ENCODE data around the gene PRAME. TPM values are rescaled to one million over a fixed set of nuclear protein-coding genes. Genes with fewer than 3 reads are reported as not detected.
A peak's percentile ranks its signal among the peaks of the same experiment; 100 is the strongest.

The PRAME gene
- total RNA-seq, 1 experiment from 2014 or later = 53.8 TPM

- no peak for DNase-seq (ENCODE audit: low spot score)
These were observed 21.0 kb upstream of the PRAME start for GRCh38 chr22:22579869-22580604.

- DNase-seq (ENCODE audit: low spot score) = peak; percentile 27
These were observed 19.8 kb upstream of the PRAME start for GRCh38 chr22:22578702-22579424.

- DNase-seq (ENCODE audit: low spot score) = no peak
These were observed 17.9 kb upstream of the PRAME start for GRCh38 chr22:22576989-22577427.

GRCh38 chr22:22576244-22576988 is 17.4 kb upstream of the PRAME start:
- DNase-seq (ENCODE audit: low spot score) = peak; percentile 22

- DNase-seq (ENCODE audit: low spot score) = no peak
These were observed 15.3 kb upstream of the PRAME start for GRCh38 chr22:22574361-22574760.

- no peak for DNase-seq (ENCODE audit: low spot score)
These were observed 14.2 kb upstream of the PRAME start for GRCh38 chr22:22573047-22573889.

GRCh38 chr22:22571862-22572261 is 12.8 kb upstream of the PRAME start:
- no peak for DNase-seq (ENCODE audit: low spot score)

GRCh38 chr22:22571429-22571828 is 12.4 kb upstream of the PRAME start:
- DNase-seq (ENCODE audit: low spot score) = no peak

GRCh38 chr22:22569218-22569617 is 10.2 kb upstream of the PRAME start:
- DNase-seq (ENCODE audit: low spot score) = no peak

- no peak for DNase-seq (ENCODE audit: low spot score)
These were observed 6.9 kb upstream of the PRAME start for GRCh38 chr22:22565981-22566380.

- no peak for DNase-seq (ENCODE audit: low spot score)
These were observed 744 bp downstream of the PRAME start for GRCh38 chr22:22558071-22558971.

- no peak for DNase-seq (ENCODE audit: low spot score)
These were observed 1.8 kb downstream of the PRAME start for GRCh38 chr22:22556995-22557925.

- DNase-seq (ENCODE audit: low spot score) = no peak
These were observed 2.5 kb downstream of the PRAME start for GRCh38 chr22:22556578-22556977.

- DNase-seq (ENCODE audit: low spot score) = no peak
These were observed 3.5 kb downstream of the PRAME start for GRCh38 chr22:22555596-22555995.

GRCh38 chr22:22554587-22555284 is 4.3 kb downstream of the PRAME start:
- no peak for DNase-seq (ENCODE audit: low spot score)

GRCh38 chr22:22553735-22554586 is 5.1 kb downstream of the PRAME start:
- DNase-seq (ENCODE audit: low spot score) = no peak

GRCh38 chr22:22553141-22553540 is 5.9 kb downstream of the PRAME start:
- DNase-seq (ENCODE audit: low spot score) = no peak

- DNase-seq (ENCODE audit: low spot score) = no peak
These were observed 6.4 kb downstream of the PRAME start for GRCh38 chr22:22552630-22553029.

Measured in A172 (cell line).